AG04449 (cell line): ENCODE measurements around the gene COL1A2.
A peak's percentile ranks its signal among the peaks of the same experiment; 100 is the strongest.

Experiments used
- CTCF ChIA-PET: fragments of 350-600 bp; formaldehyde crosslinking; extraction: SDS; loops from one replicate; lab custom pipeline; 2021; ENCODE audit warnings: antibody characterized with exemption; lab: Yijun Ruan, JAX
- POLR2A ChIA-PET: fragments of 400-600, 350-600 bp; formaldehyde crosslinking; extraction: SDS; loops from one replicate; lab custom pipeline; 2020; ENCODE audit warnings: antibody characterized with exemption, inconsistent platforms; lab: Yijun Ruan, JAX
- DNase-seq: peaks from one replicate; pipeline ENCODE4 v3.0.0-alpha.2; 2010; ENCODE audit warnings: low read depth, low spot score
- H3K4me3 ChIP-seq: 2 replicates; pipeline ENCODE4 v1.5.1; 2011; ENCODE audit warnings: low read depth, mild to moderate bottlenecking, control low read depth, low read length
- TF ChIP-seq, protein P1 (sequence below): IDR thresholded peaks from one replicate; pipeline ENCODE4 v1.5.1; 2011; ENCODE audit warnings: mild to moderate bottlenecking, moderate library complexity, low read length, control low read depth, inconsistent platforms; ENCODE audit not compliant: insufficient read depth; ENCODE audit errors: missing control alignments

The COL1A2 gene

DNA sequence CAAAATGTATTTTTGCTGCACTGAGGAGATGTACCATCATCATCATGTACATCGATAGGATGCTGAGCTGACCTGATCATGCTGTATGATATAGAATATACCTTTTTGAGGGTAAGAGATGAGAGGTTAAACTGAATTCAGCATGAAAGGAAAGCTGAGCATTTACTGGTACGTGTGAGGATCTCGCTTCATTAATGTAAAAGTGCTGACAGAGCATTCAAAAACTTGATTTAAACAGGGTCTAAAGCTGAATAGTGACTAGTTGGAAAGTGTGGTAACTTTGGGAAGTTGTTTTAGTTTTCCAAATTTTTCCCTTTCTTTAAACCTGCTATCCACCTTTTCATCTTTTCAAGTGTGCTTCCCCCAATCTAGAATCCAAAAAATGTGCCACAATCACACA lies 28.5 kb upstream of the COL1A2 start:
- POLR2A ChIA-PET: interaction anchor here (0.7 to 7.4 kb wide), 6 partner anchors 26 to 69 kb away, joined by 3 to 75 read pairs (median 3); partner anchors contain the start of gene COL1A2
- TF ChIP-seq, protein P1, sequence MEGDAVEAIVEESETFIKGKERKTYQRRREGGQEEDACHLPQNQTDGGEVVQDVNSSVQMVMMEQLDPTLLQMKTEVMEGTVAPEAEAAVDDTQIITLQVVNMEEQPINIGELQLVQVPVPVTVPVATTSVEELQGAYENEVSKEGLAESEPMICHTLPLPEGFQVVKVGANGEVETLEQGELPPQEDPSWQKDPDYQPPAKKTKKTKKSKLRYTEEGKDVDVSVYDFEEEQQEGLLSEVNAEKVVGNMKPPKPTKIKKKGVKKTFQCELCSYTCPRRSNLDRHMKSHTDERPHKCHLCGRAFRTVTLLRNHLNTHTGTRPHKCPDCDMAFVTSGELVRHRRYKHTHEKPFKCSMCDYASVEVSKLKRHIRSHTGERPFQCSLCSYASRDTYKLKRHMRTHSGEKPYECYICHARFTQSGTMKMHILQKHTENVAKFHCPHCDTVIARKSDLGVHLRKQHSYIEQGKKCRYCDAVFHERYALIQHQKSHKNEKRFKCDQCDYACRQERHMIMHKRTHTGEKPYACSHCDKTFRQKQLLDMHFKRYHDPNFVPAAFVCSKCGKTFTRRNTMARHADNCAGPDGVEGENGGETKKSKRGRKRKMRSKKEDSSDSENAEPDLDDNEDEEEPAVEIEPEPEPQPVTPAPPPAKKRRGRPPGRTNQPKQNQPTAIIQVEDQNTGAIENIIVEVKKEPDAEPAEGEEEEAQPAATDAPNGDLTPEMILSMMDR: no peak
- H3K4me3 ChIP-seq: no peak overlapping the region
- CTCF ChIA-PET: interaction anchor here (0.7 to 2.7 kb wide), 4 partner anchors 9 to 76 kb away, joined by 3 to 10 read pairs (median 5); partner anchors contain the start of gene COL1A2
- no peak for DNase-seq

DNA sequence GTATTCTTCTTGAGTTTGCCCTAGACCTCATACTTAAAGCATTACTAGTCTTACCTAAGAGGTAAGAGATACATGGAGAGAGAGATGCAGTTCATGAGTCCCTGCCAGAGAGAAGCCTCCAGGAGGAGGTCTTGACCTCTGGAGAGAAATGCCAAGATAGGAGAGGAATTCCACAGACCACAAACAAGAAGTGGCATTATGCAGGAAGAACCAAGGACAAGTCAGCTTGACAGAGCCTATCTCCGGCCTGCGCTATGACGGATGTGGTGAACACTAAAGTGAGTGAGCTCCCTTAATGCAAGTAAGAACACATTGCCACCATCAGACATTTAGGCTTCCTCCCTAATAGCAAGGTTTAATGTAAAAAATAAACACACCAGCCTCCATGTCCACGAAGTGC lies 27.9 kb upstream of the COL1A2 start:
- DNase-seq: no peak
- TF ChIP-seq, protein P1: no peak
- CTCF ChIA-PET: interaction anchor here (1.4 to 3.1 kb wide), 2 partner anchors 8 to 71 kb away, joined by 5 to 18 read pairs; no protein-coding TSS in a partner anchor
- no peak overlapping the region for H3K4me3 ChIP-seq
- POLR2A ChIA-PET: interaction anchor here (1.0 to 7.4 kb wide), 4 partner anchors 29 to 69 kb away, joined by 3 to 75 read pairs (median 42); partner anchors contain the start of gene COL1A2

DNA sequence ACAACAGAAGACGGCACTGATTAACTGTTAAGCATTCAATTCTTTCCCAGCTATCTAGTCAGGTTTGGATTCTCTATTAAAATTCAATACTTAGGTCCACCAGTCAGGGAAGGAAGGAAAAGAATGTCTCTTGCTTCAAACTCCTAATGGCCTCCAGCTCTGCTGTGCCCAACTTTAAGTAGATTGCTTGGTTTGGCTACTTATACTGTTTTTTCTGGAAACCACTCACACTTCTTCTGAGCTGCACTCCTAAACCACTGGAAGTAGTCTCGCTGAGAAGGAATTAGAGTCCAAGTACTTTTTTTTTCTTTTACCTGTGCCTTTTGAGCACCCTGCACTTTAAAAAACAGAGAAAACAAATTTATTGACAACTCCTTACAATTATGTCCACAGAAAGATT lies 26.7 kb upstream of the COL1A2 start:
- DNase-seq: peak; percentile 59
- H3K4me3 ChIP-seq: peak overlapping the region; percentile 26
- TF ChIP-seq, protein P1: no peak
- ChIA-PET CTCF (interaction anchor here (1.0 to 3.1 kb wide), 5 partner anchors 13 to 72 kb away, joined by 3 to 18 read pairs (median 5); partner anchors contain the start of gene COL1A2), POLR2A (interaction anchor here (0.6 to 7.4 kb wide), 14 partner anchors 20 to 71 kb away, joined by 3 to 75 read pairs (median 5); partner anchors contain the start of gene COL1A2)

DNA sequence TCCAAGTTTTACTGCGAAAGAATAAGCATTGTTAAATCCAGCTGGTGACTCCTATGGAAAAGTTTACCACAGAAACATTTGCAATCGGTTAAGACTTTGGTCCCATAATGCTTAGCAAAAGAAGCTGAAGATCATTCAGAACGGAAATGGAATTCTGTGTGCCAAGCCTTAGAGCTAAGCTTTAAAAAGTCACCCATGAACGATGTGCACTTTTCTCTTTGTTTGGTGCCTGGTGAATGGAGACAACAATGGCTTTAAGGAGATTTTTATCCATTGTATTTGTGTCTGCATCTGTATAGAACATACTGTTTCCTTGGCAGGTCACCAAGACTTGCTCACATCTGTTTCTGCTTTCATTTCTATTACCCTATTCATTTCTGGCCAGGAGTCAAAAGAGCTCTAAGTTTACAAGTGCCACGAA lies 26.3 kb upstream of the COL1A2 start:
- ChIA-PET CTCF (interaction anchor here (1.0 to 3.1 kb wide), 6 partner anchors 14 to 72 kb away, joined by 3 to 18 read pairs (median 4); partner anchors contain the start of gene COL1A2), POLR2A (interaction anchor here (0.9 to 7.4 kb wide), 15 partner anchors 13 to 71 kb away, joined by 3 to 75 read pairs (median 5); partner anchors contain the start of gene COL1A2)
- DNase-seq: peak; percentile 58
- peak overlapping the region; percentile 41 for H3K4me3 ChIP-seq
- TF ChIP-seq, protein P1: no peak

DNA sequence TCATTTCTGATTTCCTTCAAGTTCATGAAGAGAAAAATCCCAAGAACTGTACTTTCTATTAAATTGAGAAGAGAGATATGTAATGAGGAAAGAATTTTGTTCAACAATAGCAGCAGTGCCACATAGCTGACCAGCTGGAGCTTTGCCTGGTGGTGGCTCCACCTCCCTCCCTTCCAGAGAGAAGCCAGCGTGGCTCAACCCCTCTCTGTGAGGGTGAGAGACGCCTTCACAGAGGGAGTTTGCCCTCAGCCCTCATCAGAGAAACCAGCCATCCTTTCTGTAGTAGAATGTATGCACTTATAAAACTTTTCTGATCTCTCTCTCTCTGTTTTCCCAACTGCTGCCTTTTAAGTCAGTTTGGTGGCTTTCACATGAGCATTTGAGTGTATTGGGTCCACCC lies 20.5 kb upstream of the COL1A2 start:
- no peak for DNase-seq
- peak overlapping the region; percentile 43 for H3K4me3 ChIP-seq
- CTCF ChIA-PET: interaction anchor here (0.9 to 6.2 kb wide), 6 partner anchors 8 to 85 kb away, joined by 3 to 34 read pairs (median 6); partner anchors contain the start of gene COL1A2
- POLR2A ChIA-PET: interaction anchor here (0.6 to 5.0 kb wide), 17 partner anchors 17 to 85 kb away, joined by 3 to 109 read pairs (median 7); partner anchors contain the start of gene COL1A2
- TF ChIP-seq, protein P1: no peak
